ENCODE data around the gene TRIM67. TPM values are rescaled to one million over a fixed set of nuclear protein-coding genes. Genes with fewer than 3 reads are reported as not detected.

Gene TRIM67
- total and polyA plus RNA-seq, 9 of the 15 experiments (the other 6 are each of a cell fraction or from before 2014, with no cell fraction given), result 0.04 to 0.60 (median 0.31) TPM

DNA sequence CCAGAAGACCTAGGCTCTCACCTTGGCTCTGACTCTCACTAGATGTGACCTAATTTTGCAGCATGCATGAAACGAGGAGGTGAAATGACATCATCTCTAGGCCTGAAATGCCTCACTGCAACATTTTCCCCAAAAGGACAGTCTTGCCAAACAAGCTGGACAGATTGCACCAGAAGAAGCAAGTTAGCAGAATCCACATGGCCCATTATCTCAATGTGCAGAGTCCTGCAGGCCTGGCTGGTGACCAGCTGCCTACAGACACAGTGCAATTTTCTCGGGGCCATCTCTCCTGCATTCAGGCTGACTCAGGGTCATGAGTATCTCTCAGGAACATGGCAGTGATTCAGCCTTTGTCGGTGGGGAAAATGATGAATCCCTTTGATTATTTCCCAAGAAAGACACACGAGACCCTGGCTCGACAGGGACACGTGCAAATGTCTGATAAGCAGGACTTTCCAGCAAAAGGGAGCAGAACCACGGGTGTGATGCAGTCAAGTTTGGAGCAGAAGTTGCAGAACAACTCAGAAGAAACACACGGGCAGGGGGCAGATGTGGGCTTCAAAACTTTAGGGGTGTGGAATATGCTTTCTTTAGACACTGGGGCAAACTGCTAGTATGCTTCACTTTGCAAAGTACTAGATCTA is 38.7 kb downstream of the TRIM67 start (continued):
- TF ChIP-seq, protein P1, sequence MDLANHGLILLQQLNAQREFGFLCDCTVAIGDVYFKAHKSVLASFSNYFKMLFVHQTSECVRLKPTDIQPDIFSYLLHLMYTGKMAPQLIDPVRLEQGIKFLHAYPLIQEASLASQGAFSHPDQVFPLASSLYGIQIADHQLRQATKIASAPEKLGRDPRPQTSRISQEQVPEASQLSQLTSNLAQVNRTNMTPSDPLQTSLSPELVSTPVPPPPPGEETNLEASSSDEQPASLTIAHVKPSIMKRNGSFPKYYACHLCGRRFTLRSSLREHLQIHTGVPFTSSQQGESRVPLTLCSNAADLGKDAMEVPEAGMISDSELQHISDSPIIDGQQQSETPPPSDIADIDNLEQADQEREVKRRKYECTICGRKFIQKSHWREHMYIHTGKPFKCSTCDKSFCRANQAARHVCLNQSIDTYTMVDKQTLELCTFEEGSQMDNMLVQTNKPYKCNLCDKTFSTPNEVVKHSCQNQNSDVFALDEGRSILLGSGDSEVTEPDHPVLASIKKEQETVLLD (IDR thresholded peaks at IDR 0.05), result 0 out of 2 replicates have a peak, but pooled peaks have one; percentile 38
- TF ChIP-seq ZNF445 (CRISPR knock-in tag; IDR thresholded peaks at IDR 0.05; ENCODE audit: low read depth) (no peak), CBX3 (IDR thresholded peaks at IDR 0.05; ENCODE audit: borderline replicate concordance in 1 of 2, low read length in 2 of 2) (0 out of 3 replicates have a peak, but pooled peaks of 1 of the 2 experiments have one; percentile 24), ZNF77 (CRISPR knock-in tag; IDR thresholded peaks at IDR 0.05) (no peak), CBFA2T3 (IDR thresholded peaks at IDR 0.05) (peak; percentile 99), MTA1 (IDR thresholded peaks at IDR 0.05; ENCODE audit: borderline replicate concordance) (peak; percentile 92), HDAC2 (IDR thresholded peaks at IDR 0.05) (peak; percentile 99), RAD21 (CRISPR knock-in tag; conservative IDR thresholded peaks at IDR 0.05 in 1 of 2, IDR thresholded peaks at IDR 0.05 in 1 of 2) (no peak), HSF4 (CRISPR knock-in tag; IDR thresholded peaks at IDR 0.05; ENCODE audit: borderline replicate concordance) (no peak), ZNF165 (CRISPR knock-in tag; IDR thresholded peaks at IDR 0.05; ENCODE audit: borderline replicate concordance) (no peak), PHB2 (IDR thresholded peaks at IDR 0.05; ENCODE audit: low read depth) (peak; percentile 80), STAG1 (CRISPR knock-in tag; IDR thresholded peaks at IDR 0.05; ENCODE audit: borderline replicate concordance) (no peak), RCOR1 (IDR thresholded peaks at IDR 0.05; ENCODE audit: borderline replicate concordance in 1 of 2, low read depth in 2 of 2, low read length in 2 of 2) (peak; percentile 84 to 99), ZNF561 (CRISPR knock-in tag; conservative IDR thresholded peaks at IDR 0.05) (no peak), CHD2 (IDR thresholded peaks at IDR 0.05; ENCODE audit: low read depth, low read length) (no peak), NBN (IDR thresholded peaks at IDR 0.05; ENCODE audit: low read depth) (peak; percentile 91), PTRF (tag; IDR thresholded peaks at IDR 0.05) (no peak)
- TF ChIP-seq, protein P2, sequence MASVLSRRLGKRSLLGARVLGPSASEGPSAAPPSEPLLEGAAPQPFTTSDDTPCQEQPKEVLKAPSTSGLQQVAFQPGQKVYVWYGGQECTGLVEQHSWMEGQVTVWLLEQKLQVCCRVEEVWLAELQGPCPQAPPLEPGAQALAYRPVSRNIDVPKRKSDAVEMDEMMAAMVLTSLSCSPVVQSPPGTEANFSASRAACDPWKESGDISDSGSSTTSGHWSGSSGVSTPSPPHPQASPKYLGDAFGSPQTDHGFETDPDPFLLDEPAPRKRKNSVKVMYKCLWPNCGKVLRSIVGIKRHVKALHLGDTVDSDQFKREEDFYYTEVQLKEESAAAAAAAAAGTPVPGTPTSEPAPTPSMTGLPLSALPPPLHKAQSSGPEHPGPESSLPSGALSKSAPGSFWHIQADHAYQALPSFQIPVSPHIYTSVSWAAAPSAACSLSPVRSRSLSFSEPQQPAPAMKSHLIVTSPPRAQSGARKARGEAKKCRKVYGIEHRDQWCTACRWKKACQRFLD (CRISPR knock-in tag; IDR thresholded peaks at IDR 0.05), result peak; percentile 95
- TF ChIP-seq, protein P3, sequence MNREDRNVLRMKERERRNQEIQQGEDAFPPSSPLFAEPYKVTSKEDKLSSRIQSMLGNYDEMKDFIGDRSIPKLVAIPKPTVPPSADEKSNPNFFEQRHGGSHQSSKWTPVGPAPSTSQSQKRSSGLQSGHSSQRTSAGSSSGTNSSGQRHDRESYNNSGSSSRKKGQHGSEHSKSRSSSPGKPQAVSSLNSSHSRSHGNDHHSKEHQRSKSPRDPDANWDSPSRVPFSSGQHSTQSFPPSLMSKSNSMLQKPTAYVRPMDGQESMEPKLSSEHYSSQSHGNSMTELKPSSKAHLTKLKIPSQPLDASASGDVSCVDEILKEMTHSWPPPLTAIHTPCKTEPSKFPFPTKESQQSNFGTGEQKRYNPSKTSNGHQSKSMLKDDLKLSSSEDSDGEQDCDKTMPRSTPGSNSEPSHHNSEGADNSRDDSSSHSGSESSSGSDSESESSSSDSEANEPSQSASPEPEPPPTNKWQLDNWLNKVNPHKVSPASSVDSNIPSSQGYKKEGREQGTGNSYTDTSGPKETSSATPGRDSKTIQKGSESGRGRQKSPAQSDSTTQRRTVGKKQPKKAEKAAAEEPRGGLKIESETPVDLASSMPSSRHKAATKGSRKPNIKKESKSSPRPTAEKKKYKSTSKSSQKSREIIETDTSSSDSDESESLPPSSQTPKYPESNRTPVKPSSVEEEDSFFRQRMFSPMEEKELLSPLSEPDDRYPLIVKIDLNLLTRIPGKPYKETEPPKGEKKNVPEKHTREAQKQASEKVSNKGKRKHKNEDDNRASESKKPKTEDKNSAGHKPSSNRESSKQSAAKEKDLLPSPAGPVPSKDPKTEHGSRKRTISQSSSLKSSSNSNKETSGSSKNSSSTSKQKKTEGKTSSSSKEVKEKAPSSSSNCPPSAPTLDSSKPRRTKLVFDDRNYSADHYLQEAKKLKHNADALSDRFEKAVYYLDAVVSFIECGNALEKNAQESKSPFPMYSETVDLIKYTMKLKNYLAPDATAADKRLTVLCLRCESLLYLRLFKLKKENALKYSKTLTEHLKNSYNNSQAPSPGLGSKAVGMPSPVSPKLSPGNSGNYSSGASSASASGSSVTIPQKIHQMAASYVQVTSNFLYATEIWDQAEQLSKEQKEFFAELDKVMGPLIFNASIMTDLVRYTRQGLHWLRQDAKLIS (CRISPR knock-in tag; IDR thresholded peaks at IDR 0.05), result 0 out of 2 replicates have a peak, but pooled peaks have one; percentile 64
- TF ChIP-seq, protein P4, sequence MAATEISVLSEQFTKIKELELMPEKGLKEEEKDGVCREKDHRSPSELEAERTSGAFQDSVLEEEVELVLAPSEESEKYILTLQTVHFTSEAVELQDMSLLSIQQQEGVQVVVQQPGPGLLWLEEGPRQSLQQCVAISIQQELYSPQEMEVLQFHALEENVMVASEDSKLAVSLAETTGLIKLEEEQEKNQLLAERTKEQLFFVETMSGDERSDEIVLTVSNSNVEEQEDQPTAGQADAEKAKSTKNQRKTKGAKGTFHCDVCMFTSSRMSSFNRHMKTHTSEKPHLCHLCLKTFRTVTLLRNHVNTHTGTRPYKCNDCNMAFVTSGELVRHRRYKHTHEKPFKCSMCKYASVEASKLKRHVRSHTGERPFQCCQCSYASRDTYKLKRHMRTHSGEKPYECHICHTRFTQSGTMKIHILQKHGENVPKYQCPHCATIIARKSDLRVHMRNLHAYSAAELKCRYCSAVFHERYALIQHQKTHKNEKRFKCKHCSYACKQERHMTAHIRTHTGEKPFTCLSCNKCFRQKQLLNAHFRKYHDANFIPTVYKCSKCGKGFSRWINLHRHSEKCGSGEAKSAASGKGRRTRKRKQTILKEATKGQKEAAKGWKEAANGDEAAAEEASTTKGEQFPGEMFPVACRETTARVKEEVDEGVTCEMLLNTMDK (IDR thresholded peaks at IDR 0.05; ENCODE audit: borderline replicate concordance, insufficient read depth, low read depth, low read length, poor library complexity, severe bottlenecking), result no peak

Data from K562 (cell line).